A673 (cell line): ENCODE measurements around the gene BICD2. TPM values are rescaled to one million over a fixed set of nuclear protein-coding genes. Genes with fewer than 3 reads are reported as not detected.

ENCODE experiments used
- BruUV-seq: library from RNA; stranded (reverse); fragments of 400-500 nt; replicated peaks from 2 replicates; lab custom pipeline; 2021; lab: Mats Ljungman, UMichigan
- CTCF ChIA-PET: fragments of 300-600 bp; sonication (Branson Sonifier 250); formaldehyde crosslinking; loops from one replicate; lab custom pipeline; 2022; ENCODE audit warnings: antibody characterized with exemption; lab: Charles Lee
- POLR2A ChIA-PET: fragments of 300-600 bp; sonication (Branson Sonifier 250); formaldehyde crosslinking; loops from one replicate; lab custom pipeline; 2022; ENCODE audit warnings: antibody characterized with exemption; ENCODE audit not compliant: low non-redundant PET; lab: Charles Lee
- DNase-seq: peaks from one replicate; pipeline ENCODE4 v3.0.0-alpha.2; 2015; ENCODE audit warnings: low spot score
- H3K27ac ChIP-seq: fragments of 200-600 bp; sonication (generic); 2 replicates; pipeline ENCODE4 v1.5.1; 2016; ENCODE audit warnings: mixed run types, low read depth, mild to moderate bottlenecking, mixed read lengths, antibody characterized with exemption, low read length; ENCODE audit not compliant: poor library complexity, severe bottlenecking
- H3K27me3 ChIP-seq: fragments of 200-600 bp; sonication (generic); replicated peaks from 2 replicates; pipeline ENCODE4 v1.6.1; 2017; ENCODE audit warnings: mixed run types, low read depth, mild to moderate bottlenecking, mixed read lengths, antibody characterized with exemption, low read length; ENCODE audit not compliant: insufficient read depth, poor library complexity
- H3K36me3 ChIP-seq: fragments of 200-600 bp; sonication (generic); 2 replicates; pipeline ENCODE4 v1.6.1; 2016; ENCODE audit warnings: mixed run types, mild to moderate bottlenecking, mixed read lengths, antibody characterized with exemption, low read length; ENCODE audit not compliant: insufficient read depth, poor library complexity, severe bottlenecking
- H3K4me1 ChIP-seq: fragments of 200-600 bp; sonication (generic); 2 replicates; pipeline ENCODE4 v1.6.1; 2017; ENCODE audit warnings: mixed run types, mild to moderate bottlenecking, mixed read lengths, antibody characterized with exemption, low read length; ENCODE audit not compliant: insufficient read depth, poor library complexity, severe bottlenecking
- H3K4me3 ChIP-seq: fragments of 200-600 bp; sonication (generic); 2 replicates; pipeline ENCODE4 v1.5.1; 2016; ENCODE audit warnings: low read depth, mixed run types, mild to moderate bottlenecking, mixed read lengths, low read length; ENCODE audit not compliant: poor library complexity, severe bottlenecking
- H3K9me3 ChIP-seq: fragments of 200-600 bp; sonication (generic); 2 replicates; pipeline ENCODE4 v1.6.1; 2016; ENCODE audit warnings: mixed run types, low read depth, mild to moderate bottlenecking, mixed read lengths, antibody characterized with exemption, low read length; ENCODE audit not compliant: poor library complexity, severe bottlenecking
- EZH2 ChIP-seq: fragments of 200-600 bp; sonication (generic); IDR thresholded peaks from 2 replicates; pipeline ENCODE4 v1.6.1; 2017; ENCODE audit warnings: borderline replicate concordance, low read depth, mild to moderate bottlenecking, mixed read lengths, antibody characterized with exemption, low read length; ENCODE audit not compliant: poor library complexity, severe bottlenecking
- intact Hi-C: fragments of 100-400 bp; cut with micrococcal nuclease; formaldehyde crosslinking; loops from one replicate; pipeline ENCODE4 v1.10.0; 2022; ENCODE audit not compliant: unreplicated experiment
- total RNA-seq: library from RNA; stranded (reverse); gene quantifications from 2 replicates; pipeline ENCODE4 v1.2.3, GENCODE V29; 2021
- TF ChIP-seq, protein P1 (sequence below): fragments of 300-800, 200-600 bp; sonication (generic); conservative IDR thresholded peaks from 2 replicates; pipeline ENCODE4 v1.5.1; 2017; ENCODE audit warnings: low read depth, mild to moderate bottlenecking, antibody characterized with exemption, low read length, moderate library complexity, mixed read lengths

BICD2 gene
- total RNA-seq, 1 experiment from 2014 or later: 47.8 TPM

DNA sequence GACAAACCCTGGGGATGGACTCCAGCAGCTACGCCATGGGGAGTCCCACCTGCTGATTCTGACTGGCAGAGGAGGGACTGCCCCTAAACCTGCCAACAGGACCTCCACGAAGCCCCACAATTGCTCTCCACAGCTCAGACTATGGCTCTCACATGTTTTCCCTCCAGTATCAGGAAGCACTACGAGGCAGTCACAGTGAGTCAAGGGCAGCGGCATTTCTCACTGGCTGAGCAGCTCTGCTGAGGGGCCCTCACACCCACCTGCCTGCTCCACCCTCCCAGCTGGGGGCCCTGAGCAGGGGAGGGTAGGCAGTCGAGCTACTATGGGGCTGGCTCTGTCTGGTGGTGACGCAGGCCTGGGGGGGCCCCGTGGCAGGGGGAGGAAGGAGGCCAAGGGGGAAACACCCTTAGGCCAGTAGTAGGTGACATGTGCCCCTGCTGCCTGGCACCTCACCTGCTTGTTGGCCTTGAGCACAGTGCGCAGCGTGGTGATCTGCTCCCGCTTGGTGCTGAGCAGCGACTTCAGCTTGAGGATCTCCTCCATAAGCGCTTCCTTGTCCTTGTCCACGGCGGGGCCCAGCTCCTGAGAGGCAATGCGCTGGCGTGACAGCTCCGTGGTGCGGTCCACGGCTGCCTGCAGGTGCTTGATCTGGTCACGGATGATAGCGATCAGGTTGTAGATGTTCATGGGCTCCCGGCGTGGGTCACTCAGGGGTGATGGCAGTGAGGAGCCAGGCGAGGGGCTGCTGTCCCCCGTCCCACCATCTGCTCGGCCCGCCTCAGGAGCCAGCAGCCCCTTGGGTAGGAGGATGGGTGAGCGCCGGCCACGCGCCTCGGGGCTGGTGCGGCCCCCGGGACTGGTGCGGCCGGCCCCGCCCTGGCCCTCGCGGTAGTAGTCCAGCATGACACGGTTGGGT, 46.3 kb downstream of the BICD2 start:
- DNase-seq: no peak
- Histone ChIP-seq H3K9me3 (no peaks in the 10 kb centered on the region), H3K4me1 (no peaks in the 10 kb centered on the region), H3K27me3 (no peaks in the 10 kb centered on the region), H3K36me3 (peaks cover 72% of the 10 kb centered on the region), H3K4me3 (no peak overlapping the region), H3K27ac (no peak overlapping the region)
- ChIA-PET POLR2A (no interaction called here), CTCF (interaction anchor here (2.7 kb wide), 1 partner anchor 72 kb away, joined by 18 read pairs; no protein-coding TSS in a partner anchor)
- no TSS peak for BruUV-seq
- intact Hi-C loops: no loop called here
- no peak for TF ChIP-seq EZH2
- TF ChIP-seq, protein P1, sequence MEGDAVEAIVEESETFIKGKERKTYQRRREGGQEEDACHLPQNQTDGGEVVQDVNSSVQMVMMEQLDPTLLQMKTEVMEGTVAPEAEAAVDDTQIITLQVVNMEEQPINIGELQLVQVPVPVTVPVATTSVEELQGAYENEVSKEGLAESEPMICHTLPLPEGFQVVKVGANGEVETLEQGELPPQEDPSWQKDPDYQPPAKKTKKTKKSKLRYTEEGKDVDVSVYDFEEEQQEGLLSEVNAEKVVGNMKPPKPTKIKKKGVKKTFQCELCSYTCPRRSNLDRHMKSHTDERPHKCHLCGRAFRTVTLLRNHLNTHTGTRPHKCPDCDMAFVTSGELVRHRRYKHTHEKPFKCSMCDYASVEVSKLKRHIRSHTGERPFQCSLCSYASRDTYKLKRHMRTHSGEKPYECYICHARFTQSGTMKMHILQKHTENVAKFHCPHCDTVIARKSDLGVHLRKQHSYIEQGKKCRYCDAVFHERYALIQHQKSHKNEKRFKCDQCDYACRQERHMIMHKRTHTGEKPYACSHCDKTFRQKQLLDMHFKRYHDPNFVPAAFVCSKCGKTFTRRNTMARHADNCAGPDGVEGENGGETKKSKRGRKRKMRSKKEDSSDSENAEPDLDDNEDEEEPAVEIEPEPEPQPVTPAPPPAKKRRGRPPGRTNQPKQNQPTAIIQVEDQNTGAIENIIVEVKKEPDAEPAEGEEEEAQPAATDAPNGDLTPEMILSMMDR: no peak

DNA sequence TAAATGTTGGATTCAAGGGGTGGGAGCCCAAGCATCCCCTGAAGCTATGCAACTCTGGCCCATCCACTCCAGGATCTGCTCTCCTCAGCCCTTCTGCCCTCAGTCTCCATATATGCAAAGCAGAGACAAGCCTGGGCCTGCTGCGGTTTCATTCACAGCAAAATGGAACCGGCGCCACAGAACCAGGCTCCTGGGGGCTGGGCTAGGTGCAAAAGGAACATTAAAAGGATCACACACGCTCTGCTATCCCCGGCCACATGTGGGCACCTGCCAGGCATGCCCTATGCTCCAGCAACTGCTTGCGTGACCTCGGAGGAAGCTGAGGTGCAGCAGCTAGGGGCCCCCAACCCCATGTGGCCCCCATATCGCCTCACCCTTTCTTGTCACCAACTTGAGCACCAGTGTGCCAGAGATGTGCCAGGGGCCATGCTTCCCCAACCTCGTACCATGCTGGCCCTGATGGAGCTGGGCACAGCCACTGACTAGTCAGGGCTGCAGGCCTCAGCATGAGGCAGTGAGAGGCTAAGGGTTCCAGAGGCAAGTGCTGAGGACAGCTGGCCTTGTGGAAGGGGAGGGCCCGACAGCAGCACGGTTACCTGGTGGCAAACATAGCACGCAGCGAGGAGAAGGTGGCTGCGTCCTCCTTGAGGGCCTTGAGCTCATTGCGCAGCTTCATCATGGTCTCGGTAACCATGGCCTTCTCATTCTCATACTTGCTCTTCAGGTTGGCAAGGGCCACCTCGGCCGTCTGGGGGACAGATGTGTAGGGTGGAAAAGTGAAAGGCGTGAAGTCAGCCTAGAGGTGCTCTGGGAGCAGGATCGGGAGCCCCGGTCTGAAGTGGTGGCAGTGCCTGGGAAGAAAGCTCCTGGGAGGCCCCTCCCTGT, 47.2 kb downstream of the BICD2 start:
- no peak for DNase-seq
- BruUV-seq: no TSS peak
- peaks cover 77% of the 10 kb centered on the region for H3K36me3 ChIP-seq
- H3K4me1 ChIP-seq: no peaks in the 10 kb centered on the region
- no peaks in the 10 kb centered on the region for H3K27me3 ChIP-seq
- no peaks in the 10 kb centered on the region for H3K9me3 ChIP-seq
- H3K27ac ChIP-seq: no peak overlapping the region
- no peak overlapping the region for H3K4me3 ChIP-seq
- CTCF ChIA-PET: interaction anchor here (2.7 kb wide), 1 partner anchor 72 kb away, joined by 18 read pairs; no protein-coding TSS in a partner anchor
- POLR2A ChIA-PET: no interaction called here
- TF ChIP-seq, protein P1: no peak
- TF ChIP-seq EZH2: no peak
- intact Hi-C loops: no loop called here

DNA sequence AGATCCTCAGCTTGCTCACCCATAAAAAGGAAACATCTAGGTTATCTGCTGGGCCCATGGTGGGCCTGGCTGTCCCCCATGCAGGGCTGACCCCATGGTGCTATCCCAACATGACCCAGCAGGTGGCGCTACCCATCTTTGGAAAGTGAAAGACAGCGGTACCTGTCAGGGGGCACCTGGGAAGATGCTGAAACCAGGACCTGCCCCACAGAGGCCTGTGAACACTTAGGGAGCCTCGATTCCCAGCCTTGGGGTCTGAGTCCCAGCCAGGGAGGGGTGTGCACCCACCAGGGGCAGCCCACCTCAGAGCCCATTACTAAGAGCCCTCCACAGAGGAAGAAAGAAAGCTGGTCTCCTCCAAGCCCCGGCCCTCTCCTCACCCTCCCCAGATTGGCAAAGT, 48.1 kb downstream of the BICD2 start:
- Histone ChIP-seq H3K36me3 (peaks cover 84% of the 10 kb centered on the region), H3K4me1 (peaks cover 5% of the 10 kb centered on the region), H3K9me3 (no peaks in the 10 kb centered on the region), H3K27me3 (no peaks in the 10 kb centered on the region), H3K27ac (no peak overlapping the region), H3K4me3 (no peak overlapping the region)
- peak; percentile 54 for DNase-seq
- POLR2A ChIA-PET: no interaction called here
- intact Hi-C loops: loop anchor here (1.0 kb wide), 1 partner anchor 74 kb away; no protein-coding TSS in a partner anchor
- TF ChIP-seq, protein P1: peak; percentile 92
- no peak for TF ChIP-seq EZH2
- BruUV-seq: no TSS peak
- CTCF ChIA-PET: interaction anchor here (2.7 kb wide), 1 partner anchor 73 kb away, joined by 18 read pairs; no protein-coding TSS in a partner anchor
